ENCODE results near the gene CYB5R3.
"Not testable (repeated sequence)": the region's sequence is repeated elsewhere in the genome, so short reads cannot be mapped to it uniquely, and the experiment has no call there.

Gene CYB5R3

GRCh38 chr22:42679691-42680090 lies 30.5 kb upstream of the CYB5R3 start:
- no peak for DNase-seq (ENCODE audit: low spot score)
- CTCF ChIA-PET: no interaction called here
- peak overlapping the region; percentile 83; the same call in 1 of the 2 replicates for H3K27ac ChIP-seq
- no peak for TF ChIP-seq CTCF (conservative IDR thresholded peaks at IDR 0.05; ENCODE audit: low read depth)
- POLR2A ChIA-PET (ENCODE audit: low non-redundant PET): no interaction called here

GRCh38 chr22:42678894-42679293 lies 29.7 kb upstream of the CYB5R3 start:
- CTCF ChIA-PET: no interaction called here
- H3K27ac ChIP-seq: no peak overlapping the region
- no peak for TF ChIP-seq CTCF (conservative IDR thresholded peaks at IDR 0.05; ENCODE audit: low read depth)
- POLR2A ChIA-PET (ENCODE audit: low non-redundant PET): no interaction called here
- no peak for DNase-seq (ENCODE audit: low spot score)

- CTCF ChIA-PET; DNase-seq (ENCODE audit: low spot score); H3K27ac ChIP-seq; POLR2A ChIA-PET (ENCODE audit: low non-redundant PET): not testable (repeated sequence)
These were observed 28.7 kb upstream of the CYB5R3 start for GRCh38 chr22:42677936-42678335.

- POLR2A ChIA-PET (ENCODE audit: low non-redundant PET): no interaction called here
These were observed 26.9 kb upstream of the CYB5R3 start for GRCh38 chr22:42676059-42676607.

GRCh38 chr22:42673898-42674401 lies 24.8 kb upstream of the CYB5R3 start:
- POLR2A ChIA-PET (ENCODE audit: low non-redundant PET): no interaction called here
- H3K27ac ChIP-seq: peak overlapping the region; percentile 69
- TF ChIP-seq CTCF (conservative IDR thresholded peaks at IDR 0.05; ENCODE audit: low read depth): no peak
- no peak for DNase-seq (ENCODE audit: low spot score)
- CTCF ChIA-PET: no interaction called here

More at GRCh38 chr22:42676059-42676607, 26.9 kb upstream of the CYB5R3 start:
- H3K27ac ChIP-seq: peak overlapping the region; percentile 49
- CTCF ChIA-PET: no interaction called here
- no peak for DNase-seq (ENCODE audit: low spot score)
- no peak for TF ChIP-seq CTCF (conservative IDR thresholded peaks at IDR 0.05; ENCODE audit: low read depth)

GRCh38 chr22:42673071-42673470 lies 23.9 kb upstream of the CYB5R3 start:
- CTCF ChIA-PET; POLR2A ChIA-PET (ENCODE audit: low non-redundant PET); DNase-seq (ENCODE audit: low spot score): not testable (repeated sequence)
- H3K27ac ChIP-seq: peak overlapping the region; percentile 69

GRCh38 chr22:42670921-42671709 lies 21.9 kb upstream of the CYB5R3 start:
- peak overlapping the region; percentile 60 for H3K27ac ChIP-seq
- CTCF ChIA-PET: interaction anchor here (0.7 kb wide), 1 partner anchor 11 kb away, joined by 3 read pairs; no protein-coding TSS in a partner anchor
- POLR2A ChIA-PET (ENCODE audit: low non-redundant PET): no interaction called here
- no peak for TF ChIP-seq CTCF (conservative IDR thresholded peaks at IDR 0.05; ENCODE audit: low read depth)
- DNase-seq (ENCODE audit: low spot score): no peak

All from RWPE1 (cell line).